Spleen (tissue), 13 donors: Measurements from ENCODE around the gene PIK3R6. TPM values are rescaled to one million over a fixed set of nuclear protein-coding genes. Genes with fewer than 3 reads are reported as not detected.

Source experiments
- DNase-seq: peaks from one replicate; pipeline ENCODE4 v3.0.0-alpha.2; 2020
- H3K27ac ChIP-seq, 8 donors: fragments of 200-600 bp; sonication (generic) in 7 of 8; 1 replicate in 4 of 8; 2 replicates in 4 of 8; pipeline versions ENCODE4 v1.5.0 to v1.8.0; 2016 to 2021; ENCODE audit warnings: inconsistent platforms in 4 of 8, mild to moderate bottlenecking in 4 of 8, moderate library complexity in 1 of 8
- H3K27me3 ChIP-seq, 7 donors: fragments of 200-600 bp; sonication (generic) in 6 of 7; replicated peaks in 1 of 7; 1 replicate in 4 of 7; 2 replicates in 3 of 7; pipeline versions ENCODE4 v1.5.0 to v1.8.0; 2016 to 2021; ENCODE audit warnings: inconsistent platforms in 3 of 7, mild to moderate bottlenecking in 1 of 7
- H3K36me3 ChIP-seq, 6 donors: fragments of 200-600 bp; sonication (generic) in 5 of 6; 1 replicate in 4 of 6; 2 replicates in 2 of 6; pipeline versions ENCODE4 v1.5.0 to v1.8.0; 2016 to 2021; ENCODE audit warnings: inconsistent platforms in 2 of 6
- H3K4me1 ChIP-seq, 6 donors: fragments of 200-600 bp; sonication (generic) in 5 of 6; 1 replicate in 3 of 6; 2 replicates in 3 of 6; pipeline versions ENCODE4 v1.5.0 to v1.8.0; 2016 to 2021; ENCODE audit warnings: inconsistent platforms in 3 of 6
- H3K4me3 ChIP-seq, 8 donors: fragments of 200-600 bp; sonication (generic) in 7 of 8; 1 replicate in 4 of 8; 2 replicates in 4 of 8; pipeline versions ENCODE4 v1.5.0 to v1.8.0; 2016 to 2021; ENCODE audit warnings: inconsistent platforms in 4 of 8, mild to moderate bottlenecking in 4 of 8, moderate library complexity in 2 of 8
- H3K9me3 ChIP-seq, 8 donors: fragments of 200-600 bp; sonication (generic) in 7 of 8; 1 replicate in 4 of 8; 2 replicates in 4 of 8; pipeline versions ENCODE4 v1.5.0 to v1.8.0; 2016 to 2021; ENCODE audit warnings: inconsistent platforms in 4 of 8
- CTCF ChIP-seq, 11 experiments: fragments of 200-600 bp in 7 of 11; fragments of 450-650 bp in 4 of 11; sonication (generic) in 4 of 11; IDR thresholded peaks in 8 of 11; conservative IDR thresholded peaks in 3 of 11; 1 replicate in 7 of 11; 2 replicates in 4 of 11; pipeline versions ENCODE4 v1.4.0 to v1.8.0; 2016 to 2021; ENCODE audit warnings: antibody characterized with exemption in 11 of 11, inconsistent platforms in 4 of 11, mild to moderate bottlenecking in 1 of 11
- POLR2A ChIP-seq, 3 donors: fragments of 450-650 bp; IDR thresholded peaks; one replicate each; pipeline ENCODE4 v1.5.1; 2017; ENCODE audit warnings: antibody characterized with exemption in 3 of 3, mild to moderate bottlenecking in 1 of 3
- POLR2AphosphoS5 ChIP-seq, 3 donors: sonication (generic); formaldehyde crosslinking; IDR thresholded peaks; one replicate each; pipeline ENCODE4 v1.5.1; 2017; ENCODE audit warnings: antibody characterized with exemption in 3 of 3
- WGBS, 5 donors: extraction: QIAGEN DNeasy Blood & Tissue Kit in 3 of 5; methylation state at CpG; one replicate each; pipeline versions ENCODE4 v1.1.5 to v1.1.7; 2013 to 2018; 5-methylcytosine and 5-hydroxymethylcytosine counted together
- intact Hi-C: fragments of 100-400 bp; cut with DNase I; formaldehyde crosslinking; loops from one replicate; pipeline ENCODE4 v1.15.0; 2023; ENCODE audit warnings: low total_unique reads
- long read RNA-seq, 2 donors: transcript quantifications; one replicate each; lab custom pipeline, GENCODE V29; 2026
- polyA plus RNA-seq, 3 donors: library from polyadenylated mRNA; stranded (reverse); fragments of 200-250 nt; gene quantifications; one replicate each; pipeline ENCODE4 v1.2.1, GENCODE V29; 2013
- total RNA-seq, 7 donors: library from RNA; depleted of rRNA in 3 of 7; stranded (reverse); fragments of >200 nt in 3 of 7; fragmentation: NEBNext Ultra II Directional in 4 of 7; extraction: Animal tissue kit (Norgen Biotek cat#: 25700) in 4 of 7; gene quantifications; one replicate each; pipeline versions ENCODE4 v1.1.0 to v1.2.1, GENCODE V29; 2016 to 2021
- donor health status: healthy with polysubstance abuse.
- donor health status: DM: no; HTN: no; CAD: no; lungs with moderate emphysema.
- donor health status: DM: no; HTN: no; CAD: no.
- donor health status: Bipolar disorder and iron deficiency.
- donor health status: healthy.
- donor health status: DM: no; HTN: no; CAD: no.
- donor health status: DM: yes; HTN: yes; CAD: no.

Gene PIK3R6, protein sequence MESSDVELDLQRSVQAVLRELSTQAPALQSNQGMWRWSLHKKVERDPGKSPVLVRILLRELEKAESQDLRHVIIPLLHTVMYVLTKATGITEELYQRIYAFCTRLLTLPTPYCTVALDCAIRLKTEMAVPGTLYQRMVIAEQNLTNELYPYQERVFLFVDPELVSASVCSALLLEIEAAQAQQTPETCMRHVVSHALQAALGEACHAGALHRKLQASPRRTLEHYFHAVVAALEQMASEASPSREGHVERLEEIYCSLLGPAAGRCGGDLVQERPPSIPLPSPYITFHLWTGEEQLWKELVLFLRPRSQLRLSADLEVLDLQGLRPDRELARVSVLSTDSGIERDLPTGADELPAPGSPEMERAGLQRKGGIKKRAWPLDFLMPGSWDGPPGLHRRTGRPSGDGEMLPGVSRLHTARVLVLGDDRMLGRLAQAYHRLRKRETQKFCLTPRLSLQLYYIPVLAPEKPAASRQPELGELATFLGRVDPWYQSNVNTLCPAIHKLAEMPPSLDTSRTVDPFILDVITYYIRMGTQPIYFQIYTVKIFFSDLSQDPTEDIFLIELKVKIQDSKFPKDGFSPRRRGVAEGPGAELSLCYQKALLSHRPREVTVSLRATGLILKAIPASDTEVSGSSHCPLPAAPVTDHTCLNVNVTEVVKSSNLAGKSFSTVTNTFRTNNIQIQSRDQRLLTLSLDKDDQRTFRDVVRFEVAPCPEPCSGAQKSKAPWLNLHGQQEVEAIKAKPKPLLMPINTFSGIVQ
- total RNA-seq (1 to 10 TPM; 5.4 to 9.6 (median 7.1) TPM), polyA plus RNA-seq (1 to 10 TPM; 1.3 to 3.9 (median 3.1) TPM)
- long read RNA-seq, donor 1, partial matches to known transcripts = 0 of 1 reads
- long read RNA-seq, donor 1, other reads (novel, unspliced or antisense) = 0 of 1 reads
- long read RNA-seq, donor 2 = 0 reads

- WGBS, 5 donors = 20 to 36% (median 24%) methylated on average over 12 of the region's 12 CpGs
- Histone ChIP-seq H3K9me3 (no peaks in the 10 kb centered on the region), H3K27me3 (peaks cover 0 to 16% (median 0%) of the 10 kb centered on the region in 7 donors), H3K36me3 (no peaks in the 10 kb centered on the region), H3K4me1 (peaks cover 0 to 52% (median 22%) of the 10 kb centered on the region in 6 donors), H3K4me3 (peak within 1 kb of the TSS in 5 of 8 donors; percentile 3 to 62 (median 22)), H3K27ac (peak within 1 kb of the TSS in 3 of 8 donors; percentile 67 to 75 (median 70))
- DNase-seq = no peak
- intact Hi-C loops = no loop called here
- TF ChIP-seq CTCF (IDR thresholded peaks at IDR 0.05 in 8 of 11, conservative IDR thresholded peaks at IDR 0.05 in 3 of 11) (no peak), POLR2A (IDR thresholded peaks at IDR 0.05) (no peak), POLR2AphosphoS5 (IDR thresholded peaks at IDR 0.05) (peak in 2 of 3 donors; percentile 42 to 43)
These were observed at the start of gene PIK3R6 for GRCh38 chr17:8867361-8867981. PIK3R6 (minus strand) TSS chr17:8867674; CDS start chr17:8849794, 17,880 bp downstream.

DNA sequence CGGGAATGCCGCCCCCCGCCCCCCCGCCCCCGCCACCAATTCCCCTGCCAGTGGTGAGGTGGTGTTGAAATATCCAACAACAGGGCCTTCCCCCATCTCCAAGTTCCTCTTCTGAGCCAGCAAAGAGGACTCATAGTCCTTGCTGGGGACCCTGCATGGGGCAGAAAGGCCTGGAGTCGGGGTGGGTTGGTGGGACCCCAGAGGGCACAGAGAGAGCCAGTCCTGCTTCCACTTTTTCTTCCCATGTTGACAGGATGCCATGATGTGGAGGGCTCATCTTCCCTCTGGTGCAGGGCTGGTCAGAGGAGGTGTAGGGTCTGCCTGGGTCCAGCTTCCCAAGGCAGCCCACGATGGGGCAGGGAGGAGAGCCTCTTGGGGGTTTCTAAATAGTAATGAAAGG, 49.0 kb upstream of the PIK3R6 start:
- no peak for DNase-seq
- peaks cover 0 to 39% (median 0%) of the 10 kb centered on the region in 6 donors for H3K36me3 ChIP-seq
- H3K27ac ChIP-seq = peak overlapping the region in 6 of 8 donors; percentile 24 to 87 (median 78)
- 32 to 66% (median 50%) methylated on average over 7 of the region's 7 CpGs for WGBS, 5 donors
- intact Hi-C loops = no loop called here
- H3K9me3 ChIP-seq = peaks cover 0 to 22% (median 17%) of the 10 kb centered on the region in 8 donors
- peaks cover 0 to 85% (median 26%) of the 10 kb centered on the region in 6 donors for H3K4me1 ChIP-seq
- peaks cover 0 to 5% (median 0%) of the 10 kb centered on the region in 7 donors for H3K27me3 ChIP-seq
- H3K4me3 ChIP-seq = peak overlapping the region in 1 of 8 donors; percentile 49
- TF ChIP-seq CTCF (IDR thresholded peaks at IDR 0.05 in 8 of 11, conservative IDR thresholded peaks at IDR 0.05 in 3 of 11) = no peak
- peak in 1 of 3 donors; percentile 5 for TF ChIP-seq POLR2AphosphoS5 (IDR thresholded peaks at IDR 0.05)
- TF ChIP-seq POLR2A (IDR thresholded peaks at IDR 0.05) = no peak

DNA sequence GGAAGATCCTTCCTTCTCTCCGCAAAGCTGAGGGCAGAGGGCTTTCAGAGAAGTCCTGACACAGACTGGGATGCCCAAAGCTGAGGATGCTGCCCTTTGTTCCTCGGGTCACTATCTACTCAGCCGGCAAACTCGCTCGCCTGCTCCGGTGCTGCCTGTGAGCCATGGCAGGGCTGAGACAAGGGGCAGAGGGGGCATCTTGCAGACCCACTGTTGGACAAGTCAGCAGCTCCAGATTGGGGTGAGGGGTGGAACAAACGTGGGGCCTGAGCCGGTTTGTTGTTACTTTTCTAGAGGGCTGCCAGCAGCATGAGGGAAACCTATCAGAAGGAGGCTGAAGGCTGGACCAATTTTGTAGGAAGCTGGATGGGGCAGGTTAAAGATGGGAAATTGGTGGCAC, 47.1 kb upstream of the PIK3R6 start:
- H3K4me3 ChIP-seq = no peak overlapping the region
- H3K27ac ChIP-seq = peak overlapping the region in 1 of 8 donors; percentile 84
- 86 to 91% (median 89%) methylated on average over 7 to 8 of the region's 8 CpGs for WGBS, 5 donors
- intact Hi-C loops = no loop called here
- H3K36me3 ChIP-seq = peaks cover 0 to 58% (median 4%) of the 10 kb centered on the region in 6 donors
- peaks cover 0 to 22% (median 17%) of the 10 kb centered on the region in 8 donors for H3K9me3 ChIP-seq
- TF ChIP-seq CTCF (IDR thresholded peaks at IDR 0.05 in 8 of 11, conservative IDR thresholded peaks at IDR 0.05 in 3 of 11) (no peak), POLR2AphosphoS5 (IDR thresholded peaks at IDR 0.05) (peak in 1 of 3 donors; percentile 15), POLR2A (IDR thresholded peaks at IDR 0.05) (no peak)
- DNase-seq = no peak
- H3K27me3 ChIP-seq = peaks cover 0 to 5% (median 0%) of the 10 kb centered on the region in 7 donors
- peaks cover 0 to 80% (median 29%) of the 10 kb centered on the region in 6 donors for H3K4me1 ChIP-seq
